NK-92 treated with Interleukin-12 subunit alpha and Interleukin-12 subunit beta, amount 100 ng/mL, for 24 hours (cell line): ENCODE data around the gene FBRS.
"Not testable (repeated sequence)": the region's sequence is repeated elsewhere in the genome, so short reads cannot be mapped to it uniquely, and the experiment has no call there.

Experiments used
- DNase-seq: peaks from one replicate; lab custom pipeline; 2025; lab: John Stamatoyannopoulos, UW

The FBRS gene

DNA sequence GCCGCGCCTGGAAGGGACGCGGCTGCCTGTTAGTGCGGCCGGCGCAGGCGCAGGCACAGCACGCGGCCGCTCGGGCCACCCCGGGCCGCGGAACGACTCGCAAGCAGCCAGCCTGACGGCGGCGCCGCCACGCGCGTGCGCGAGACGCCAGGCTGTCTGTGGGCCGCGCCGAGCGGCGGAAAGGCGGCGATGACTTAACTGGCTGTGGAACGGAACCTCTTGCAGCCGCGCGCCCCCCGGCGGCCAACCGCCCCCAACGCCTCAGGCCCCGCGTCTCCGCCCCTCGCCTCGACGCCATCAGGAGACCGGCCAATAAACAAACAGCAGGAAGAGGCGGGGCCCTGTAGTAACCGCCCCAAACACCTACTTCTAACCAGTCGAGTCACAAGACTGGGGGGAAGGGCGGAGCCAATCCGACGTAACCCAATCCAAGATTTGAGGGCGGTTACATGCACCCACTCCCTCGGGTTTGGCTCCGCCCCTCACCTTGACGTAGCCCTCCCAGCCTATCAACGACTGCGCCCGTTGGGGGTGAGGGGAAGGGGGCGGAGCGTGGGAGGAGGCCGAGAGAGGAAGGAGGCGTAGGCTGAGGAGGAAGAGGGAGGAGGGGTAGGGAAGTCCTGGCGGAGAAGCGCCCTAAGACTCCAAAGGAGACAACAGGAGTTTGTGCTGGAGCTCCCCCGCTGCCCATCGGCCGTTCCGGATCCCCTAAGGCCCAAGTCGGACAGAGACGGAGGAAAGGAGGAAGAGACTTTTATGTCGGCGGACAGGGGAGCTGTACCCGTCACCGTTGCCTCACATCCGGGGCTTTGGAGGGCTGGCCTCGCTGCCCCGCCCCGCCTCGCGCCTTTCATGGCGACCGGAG is at the start of gene FBRS:
FBRS (plus strand) TSS at position 566 of the 865 bp plus-strand sequence. CDS start 1,088 bp downstream, outside the sequence.
- peak; percentile 100 for DNase-seq

DNA sequence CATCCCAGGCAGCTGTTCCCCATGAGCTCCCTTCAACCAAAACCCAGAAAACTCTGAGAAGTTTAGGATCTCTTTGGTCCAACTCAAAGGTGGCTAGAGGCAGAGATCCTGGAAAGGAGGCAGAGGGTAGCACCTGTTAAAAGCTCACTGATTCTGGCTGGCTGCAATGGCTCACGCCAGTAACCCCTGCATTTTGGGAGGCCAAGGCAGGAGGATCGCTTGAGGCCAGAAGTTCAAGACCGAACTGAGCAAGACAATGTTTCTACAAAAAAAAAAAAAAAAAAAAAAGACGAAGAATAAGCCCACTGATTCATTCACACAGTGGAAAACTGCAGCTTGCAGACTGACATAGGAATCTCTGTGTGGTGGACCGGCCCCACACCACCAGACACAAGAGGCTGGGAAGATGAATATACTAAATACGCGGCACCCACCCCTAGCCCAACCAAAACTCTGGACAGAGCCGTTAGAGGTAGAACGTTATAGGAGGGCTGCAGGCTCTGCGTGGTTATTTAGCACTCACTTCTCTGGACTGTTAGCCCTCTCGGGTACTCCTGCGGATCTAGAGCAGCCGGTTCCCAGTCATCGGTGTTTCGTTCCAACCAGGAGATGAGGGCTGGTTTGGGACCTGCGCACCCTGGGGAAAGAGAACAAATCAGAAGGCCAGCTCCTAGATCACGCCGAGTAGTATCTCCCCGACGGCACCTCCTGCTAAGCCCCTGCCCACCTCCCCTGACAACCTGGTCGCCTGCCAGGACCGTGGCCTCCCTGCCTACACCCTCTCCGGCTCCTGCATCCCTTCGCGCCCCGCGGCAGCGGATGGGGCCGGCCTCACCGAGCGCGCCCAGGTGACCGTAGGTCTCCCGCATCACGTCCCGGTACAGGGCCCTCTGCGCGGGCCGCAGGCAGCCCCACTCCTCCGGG is 49.0 kb upstream of the FBRS start:
- DNase-seq: no peak

DNA sequence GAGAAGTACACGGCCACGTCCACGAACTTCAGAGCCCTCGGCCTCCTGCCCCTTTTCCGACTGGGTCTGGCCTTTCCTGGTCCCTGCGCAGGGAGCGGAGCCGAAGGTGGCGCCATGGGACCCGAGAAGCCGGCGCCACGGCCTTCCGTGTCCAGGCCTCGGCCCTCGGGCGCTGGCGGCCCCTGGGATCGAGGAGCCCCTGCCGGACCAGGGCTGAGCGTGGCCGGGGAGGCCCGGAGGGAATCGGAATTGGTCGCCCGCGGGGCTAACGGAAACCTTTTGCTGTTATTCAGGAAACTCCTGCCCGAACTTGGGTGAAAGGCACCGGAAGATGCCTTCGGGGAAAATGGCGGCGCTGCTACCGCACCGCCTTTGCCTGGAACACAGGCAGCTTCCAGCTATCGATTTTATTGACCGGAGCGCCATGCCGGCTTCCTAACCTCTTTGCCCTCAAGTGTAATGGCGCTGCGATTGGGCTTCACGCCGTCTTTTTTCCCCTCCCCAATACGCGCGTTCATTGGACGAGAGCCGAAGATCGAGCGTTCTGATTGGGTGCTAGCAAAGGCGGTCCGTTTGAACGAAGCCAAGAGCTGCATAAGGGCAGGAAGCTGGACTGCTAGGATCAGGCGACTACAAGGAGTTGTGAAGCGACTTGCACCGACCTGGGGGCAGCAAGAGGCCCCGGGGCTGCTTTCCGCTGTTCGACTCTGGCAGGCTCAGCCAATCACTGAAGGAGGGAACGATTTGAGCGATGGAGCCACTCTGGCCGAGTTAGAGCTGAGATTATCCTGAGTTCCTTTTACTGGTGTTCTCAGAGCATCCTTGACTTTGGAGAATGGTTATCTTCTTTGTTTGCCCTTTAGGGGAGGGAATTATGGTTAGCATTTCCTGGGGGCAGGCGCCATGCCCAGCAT is 48.0 kb upstream of the FBRS start, which contains the start of gene ZNF689:
ZNF689 (minus strand) TSS at position 464 of the 914 bp plus-strand sequence; CDS start at position 116, 348 bp downstream.
- DNase-seq: peak; percentile 84

DNA sequence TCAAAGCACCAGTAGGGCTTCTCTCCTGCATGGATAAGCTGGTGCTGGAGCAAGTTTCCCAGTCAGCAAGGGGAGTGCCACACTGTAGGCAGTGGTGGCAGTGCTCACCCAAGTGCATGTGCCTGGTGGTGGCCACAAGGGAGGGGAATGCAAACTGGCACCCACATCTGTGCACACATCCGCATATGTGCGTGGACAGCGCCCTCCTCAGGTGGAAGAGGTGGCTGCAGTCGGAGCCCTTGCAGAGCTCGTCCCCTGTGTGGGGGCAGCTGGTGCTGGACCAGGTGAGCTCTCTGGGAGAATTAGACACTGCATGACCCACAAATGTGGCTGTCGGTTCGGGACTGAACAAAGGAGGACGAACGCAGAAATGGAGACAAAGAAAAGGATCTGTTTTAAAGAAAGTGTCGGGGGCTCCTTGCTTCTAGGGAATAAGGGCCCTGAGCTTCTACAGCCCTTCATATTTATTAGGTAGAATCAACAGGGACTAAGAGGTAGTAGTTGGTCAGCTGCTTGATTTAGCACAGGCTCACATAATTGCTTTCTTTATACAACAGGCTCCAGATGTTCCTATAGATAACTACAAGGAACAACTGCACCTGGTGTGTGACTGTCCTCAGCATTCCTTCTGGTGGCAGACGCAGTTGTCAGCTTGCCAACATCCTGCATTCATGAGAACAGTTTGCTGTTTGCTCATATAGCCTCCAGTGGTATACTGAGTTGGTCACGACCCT is 42.7 kb upstream of the FBRS start:
- DNase-seq: peak; percentile 62

DNA sequence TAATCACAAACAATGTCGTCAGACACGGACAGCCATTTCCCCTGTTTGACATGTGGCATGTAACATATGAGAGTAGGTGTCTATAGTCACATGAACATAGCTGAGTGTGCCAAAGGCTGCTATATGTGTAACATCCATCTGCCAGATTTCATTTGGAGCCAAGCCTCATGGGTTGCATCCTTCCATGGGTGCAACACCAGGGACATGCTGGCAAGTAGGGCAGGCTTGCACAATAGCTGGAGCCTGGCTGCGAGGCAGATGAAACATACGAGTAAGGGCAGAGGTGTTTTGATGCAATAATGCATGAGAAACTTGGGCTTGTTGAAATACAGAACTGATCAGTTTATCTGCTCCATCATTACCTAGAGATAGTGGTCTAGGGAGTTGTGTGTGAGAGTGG is 39.0 kb upstream of the FBRS start:
- DNase-seq: no peak

DNA sequence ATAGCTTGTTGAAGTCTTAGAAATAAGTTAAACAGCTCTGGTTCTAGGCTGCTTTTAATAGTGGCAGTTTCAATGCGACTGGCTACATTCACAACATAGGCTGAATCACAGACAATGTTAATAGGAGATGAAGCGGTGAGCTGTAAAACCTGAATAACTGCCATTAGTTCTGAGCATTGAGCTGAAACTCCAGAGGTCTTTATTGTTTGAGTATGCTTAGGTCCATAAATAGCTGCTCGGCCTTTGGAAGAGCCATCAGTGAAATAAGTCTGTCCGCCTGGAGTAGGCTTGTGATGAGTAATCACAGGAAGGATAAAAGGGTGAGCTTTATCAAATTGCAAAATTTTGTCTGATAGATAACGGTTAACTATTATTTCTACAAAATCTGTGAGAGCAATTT is 38.6 kb upstream of the FBRS start:
- no peak for DNase-seq

DNA sequence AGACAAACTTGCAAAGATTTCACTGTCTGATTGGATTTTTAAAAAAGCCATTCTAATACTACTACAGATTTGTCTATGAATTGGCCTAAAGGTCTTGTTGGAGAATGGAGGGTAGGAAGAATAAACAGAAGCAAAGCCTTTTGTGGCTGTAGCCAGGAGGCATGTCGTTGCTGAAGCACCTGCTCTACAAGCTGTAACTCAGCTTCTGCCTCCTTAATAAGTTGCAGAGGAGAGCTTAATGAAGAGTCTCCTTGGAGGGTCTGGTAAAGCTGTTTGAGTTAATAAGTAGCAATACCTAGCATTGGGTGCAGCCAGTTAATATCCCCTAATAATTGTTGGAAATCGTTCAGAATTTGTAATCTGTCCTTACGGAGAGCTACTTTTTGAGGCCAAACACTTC is 38.1 kb upstream of the FBRS start:
- DNase-seq: no peak

DNA sequence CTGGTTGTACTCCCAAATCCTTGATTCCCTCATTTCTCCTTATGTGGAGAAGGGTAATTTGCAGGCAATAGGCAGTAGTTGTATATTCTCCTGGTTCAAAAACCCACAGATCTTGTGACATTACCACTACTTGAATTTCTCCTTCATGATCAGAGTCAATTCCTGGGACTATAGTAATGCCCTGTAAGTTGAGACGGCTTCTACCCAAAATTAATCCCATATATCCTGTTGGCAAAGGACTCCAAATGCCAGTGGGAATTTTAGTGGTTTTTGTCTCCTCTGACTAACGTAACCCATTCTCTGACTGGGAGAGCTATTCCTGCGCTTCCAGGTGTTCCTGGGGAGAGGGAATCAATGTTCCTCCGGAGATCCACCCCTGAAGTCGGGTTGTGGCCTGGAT is 36.5 kb upstream of the FBRS start:
- DNase-seq: no peak

DNA sequence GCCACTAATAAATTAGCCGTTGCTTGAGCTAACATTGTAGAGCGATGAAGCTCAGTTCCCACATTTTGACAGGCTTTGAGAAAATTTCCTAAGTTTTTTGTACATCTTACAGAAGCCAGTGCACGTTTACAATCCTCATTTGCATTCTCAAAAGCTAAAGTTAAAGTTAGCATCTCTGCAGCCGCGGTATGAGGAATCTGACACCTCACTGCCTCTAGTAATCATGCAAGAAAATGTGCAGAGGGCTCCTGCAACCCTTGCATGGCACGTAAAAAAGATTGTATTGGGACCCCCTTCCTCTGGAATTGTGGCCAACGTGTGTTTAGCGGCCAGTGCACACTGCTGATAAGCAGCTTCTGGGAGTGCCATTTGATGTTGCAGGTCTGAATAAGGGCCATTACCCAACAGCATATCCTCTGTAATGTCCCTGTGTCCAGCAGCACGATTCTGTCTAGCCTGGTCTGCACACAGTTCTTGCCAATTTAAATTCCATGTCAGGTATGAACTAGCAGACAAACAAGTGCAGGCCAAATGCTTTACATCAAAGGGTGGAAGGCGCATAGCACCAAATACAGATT is 35.7 kb upstream of the FBRS start:
- DNase-seq: no peak

DNA sequence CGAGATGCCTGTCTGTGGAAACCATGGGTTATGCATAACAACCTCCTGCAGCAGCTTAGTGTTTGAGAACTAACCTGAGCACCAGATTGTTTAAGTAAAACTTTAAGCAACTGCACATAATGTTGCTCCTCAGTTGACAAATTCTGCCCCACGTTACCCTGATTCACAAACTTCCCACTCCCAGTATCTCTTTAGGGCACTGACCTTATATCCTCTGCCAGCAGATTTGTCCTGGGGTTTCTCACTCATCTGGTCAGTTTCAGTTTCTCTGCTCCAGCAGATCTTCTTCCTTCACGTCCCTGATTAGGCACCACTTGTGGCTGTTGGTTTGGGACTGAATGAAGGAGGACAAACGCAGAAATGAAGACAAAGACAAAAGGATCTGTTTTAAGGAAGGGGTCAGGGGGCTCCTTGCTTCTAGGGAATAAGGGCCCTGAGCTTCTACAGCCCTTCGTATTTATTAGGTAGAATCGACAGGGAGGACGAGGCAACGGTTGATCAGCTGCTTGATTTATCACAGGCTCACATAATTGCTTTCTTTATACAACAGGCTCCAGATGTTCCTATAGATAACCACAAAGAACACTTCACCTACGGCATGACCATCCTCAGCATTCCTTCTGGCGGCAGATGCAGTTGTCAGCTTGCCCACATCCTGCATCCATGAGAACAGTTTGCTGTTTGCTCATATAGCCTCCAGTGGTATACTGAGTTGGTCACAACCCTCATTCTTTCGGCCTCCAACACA is 34.5 kb upstream of the FBRS start:
- DNase-seq: no peak

DNA sequence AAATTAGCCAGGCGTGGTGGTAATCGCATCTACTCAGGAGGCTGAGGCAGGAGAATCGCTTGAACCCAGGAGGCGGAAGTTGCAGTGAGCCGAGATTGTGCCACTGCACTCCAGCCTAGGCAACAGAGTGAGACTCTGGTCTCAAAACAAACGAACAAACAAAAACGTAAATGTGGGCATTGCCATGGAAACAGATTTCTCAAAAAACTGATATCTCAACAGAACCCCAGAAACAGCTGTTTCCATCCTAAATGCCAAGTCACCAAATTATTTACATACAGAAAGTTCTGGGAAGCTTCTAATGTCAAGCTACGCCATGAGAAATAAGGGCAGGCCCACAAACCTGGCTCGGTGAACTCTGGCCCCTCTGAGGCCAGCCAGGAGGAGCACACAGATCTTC is 32.0 kb upstream of the FBRS start:
- no peak for DNase-seq

DNA sequence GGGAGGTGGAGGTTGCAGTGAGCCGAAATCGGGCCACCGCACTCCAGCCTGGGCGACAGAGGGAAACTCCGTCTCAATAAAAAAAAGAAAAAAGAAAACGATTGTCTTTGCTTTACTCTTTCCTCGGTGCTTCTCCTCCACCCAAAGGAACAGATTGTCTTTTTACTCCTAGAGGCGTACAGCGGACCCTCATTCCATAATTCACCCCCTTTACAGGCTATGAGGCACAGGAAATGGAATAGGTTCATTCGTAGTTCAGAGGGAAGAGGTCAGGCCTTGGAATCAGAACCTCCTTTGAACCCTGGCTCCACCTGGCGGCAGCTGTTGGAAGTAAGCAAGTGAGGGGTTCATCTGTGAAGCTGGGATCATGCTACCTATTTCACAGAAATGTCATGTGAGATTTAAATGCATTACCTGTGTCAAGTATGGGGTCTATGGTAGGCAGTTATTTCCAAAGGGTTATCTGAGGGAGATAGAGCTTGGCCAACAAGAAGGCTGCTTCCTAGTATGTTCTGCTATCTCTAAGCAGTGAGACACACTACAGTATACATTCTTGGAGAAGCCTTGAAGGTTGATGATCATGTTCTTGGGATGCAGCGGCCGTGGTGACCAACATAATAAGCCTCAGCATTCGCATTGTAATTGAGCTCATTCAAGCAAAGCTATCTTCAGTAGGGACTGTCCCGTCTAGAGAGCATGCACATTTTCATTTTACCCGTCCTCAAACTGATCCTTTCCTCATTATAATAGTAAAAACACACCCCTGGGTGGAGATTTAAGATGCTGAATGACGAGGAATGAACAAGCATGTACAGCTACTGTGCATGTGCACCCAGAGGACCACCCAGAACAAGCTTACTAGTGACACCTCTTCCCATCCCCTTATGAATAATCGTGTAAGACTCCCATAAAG is 29.3 kb upstream of the FBRS start:
- peak; percentile 68 for DNase-seq

DNA sequence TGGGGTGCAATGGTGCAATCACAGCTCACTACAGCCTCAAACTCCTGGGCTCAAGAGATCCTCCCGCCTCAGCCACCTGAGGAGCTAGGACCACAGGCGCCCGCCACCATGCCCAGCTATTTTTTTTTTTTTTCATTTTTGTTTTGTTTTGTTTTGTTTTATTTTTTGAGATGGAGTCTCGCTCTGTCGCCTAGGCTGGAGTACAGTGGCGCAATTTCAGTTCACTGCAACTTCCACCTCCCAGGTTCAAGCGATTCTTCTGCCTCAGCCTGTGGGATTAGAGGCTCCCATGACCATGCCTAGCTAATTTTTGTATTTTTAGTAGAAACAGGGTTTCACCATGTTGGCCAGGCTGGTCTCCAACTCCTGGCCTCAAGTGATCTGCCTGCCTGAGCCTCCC is 25.8 kb upstream of the FBRS start:
- DNase-seq: not testable (repeated sequence)

DNA sequence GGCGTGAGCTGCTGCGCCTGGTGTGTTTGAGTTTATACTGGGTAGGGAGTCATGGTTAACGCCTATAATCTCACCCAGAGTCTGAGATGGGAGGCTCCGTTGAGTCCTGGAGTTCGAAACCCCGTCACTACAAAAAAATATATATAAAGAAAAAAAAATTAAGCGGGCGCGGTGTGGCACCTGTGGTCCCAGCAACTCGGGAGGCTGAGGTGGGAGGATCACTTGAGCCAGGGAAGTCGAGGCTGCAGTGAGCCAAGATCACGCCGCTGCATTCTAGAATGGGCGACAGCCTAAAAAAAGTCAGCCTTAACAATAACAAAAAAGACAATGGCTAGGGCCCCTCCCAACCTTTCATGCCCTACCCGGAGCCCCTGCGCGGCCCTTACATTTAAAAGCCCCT is 24.7 kb upstream of the FBRS start:
- DNase-seq: no peak

DNA sequence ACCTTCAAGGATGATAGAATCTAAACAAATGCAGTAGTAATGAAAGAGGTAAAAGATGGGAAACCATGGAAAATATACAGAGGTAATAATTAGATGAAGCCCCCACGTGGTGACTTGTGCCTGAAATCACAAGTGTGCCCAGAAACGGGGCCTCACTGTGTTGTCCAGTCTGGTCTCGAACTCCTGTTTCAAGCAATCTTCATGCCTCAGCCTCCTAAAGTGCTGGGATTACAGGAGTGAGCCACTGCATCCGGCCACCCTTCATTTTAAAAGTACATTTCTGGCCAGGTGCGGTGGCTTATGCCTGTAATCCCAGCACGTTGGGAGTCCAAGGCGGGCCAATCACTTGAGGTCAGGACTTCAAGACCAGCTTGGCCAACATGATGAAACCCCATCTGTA is 21.6 kb upstream of the FBRS start:
- no peak for DNase-seq

DNA sequence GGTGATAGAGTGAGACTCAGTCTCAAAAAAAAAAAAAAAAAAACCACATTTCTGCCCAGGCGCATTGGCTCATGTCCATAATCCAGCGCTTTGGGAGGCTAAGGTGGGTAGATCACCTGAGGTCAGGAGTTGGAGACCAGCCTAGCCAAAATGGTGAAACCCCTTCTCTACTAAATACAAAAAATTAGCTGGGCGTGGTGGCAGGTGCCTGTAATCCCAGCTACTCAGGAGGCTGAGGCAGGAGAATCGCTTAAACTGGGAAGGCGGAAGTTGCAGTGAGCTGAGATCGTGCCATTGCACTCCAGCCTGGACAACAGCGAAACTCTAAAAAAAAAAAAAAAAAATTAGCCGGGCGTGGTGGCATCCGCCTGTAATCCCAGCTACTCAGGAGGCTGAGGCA is 21.1 kb upstream of the FBRS start:
- not testable (repeated sequence) for DNase-seq

DNA sequence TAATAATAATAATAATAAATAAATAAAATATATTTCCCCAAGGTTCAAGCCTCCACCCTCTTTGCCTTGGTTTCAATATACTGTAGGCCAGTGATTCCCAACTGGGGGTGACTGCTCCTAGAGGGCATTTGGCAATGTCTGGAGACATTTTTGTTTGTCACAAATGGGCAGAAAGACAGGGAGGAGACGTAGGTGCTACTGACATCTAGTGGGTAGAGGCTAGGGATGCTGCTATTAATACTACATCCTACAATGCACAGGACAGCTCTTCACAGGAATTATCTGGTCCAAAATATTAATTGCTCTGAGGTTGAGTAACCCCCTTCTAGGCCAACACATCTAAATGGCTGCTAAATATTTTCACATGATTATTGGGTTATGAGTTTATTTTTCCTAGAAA is 20.3 kb upstream of the FBRS start:
- no peak for DNase-seq

DNA sequence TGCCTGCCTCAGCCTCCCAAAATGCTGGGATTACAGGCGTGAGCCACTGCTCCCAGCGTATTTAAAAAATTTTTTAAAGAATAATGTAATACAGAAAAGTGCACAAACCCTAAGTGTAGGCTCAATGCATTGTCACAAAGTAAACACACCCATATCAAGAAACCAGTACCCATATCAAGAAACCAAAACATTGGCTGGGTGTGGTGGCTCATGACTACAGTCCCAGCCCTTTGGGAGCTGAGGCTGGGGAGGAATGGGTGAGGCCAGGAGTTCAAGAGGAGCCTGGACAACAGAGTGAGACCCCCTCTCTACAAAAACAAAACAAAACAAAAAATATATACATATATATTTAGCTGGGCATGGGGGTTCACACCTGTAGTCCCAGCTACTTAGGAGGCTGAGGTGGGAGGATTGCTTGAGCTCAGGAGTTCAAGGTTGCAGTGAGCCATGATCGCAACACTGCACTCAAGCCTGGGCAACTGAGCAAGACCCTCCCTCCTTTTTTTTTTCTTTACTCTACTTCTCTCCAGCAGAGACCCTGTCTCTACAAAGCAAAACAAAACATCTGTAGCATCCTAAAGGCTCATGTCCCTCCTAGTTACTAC is 16.8 kb upstream of the FBRS start:
- no peak for DNase-seq
